ENCODE data around the gene PEX14. TPM values are rescaled to one million over a fixed set of nuclear protein-coding genes. Genes with fewer than 3 reads are reported as not detected.

Gene PEX14
- total RNA-seq, 3 donors from 2014 or later: 12.5 to 16.1 (median 14.8) TPM

DNA sequence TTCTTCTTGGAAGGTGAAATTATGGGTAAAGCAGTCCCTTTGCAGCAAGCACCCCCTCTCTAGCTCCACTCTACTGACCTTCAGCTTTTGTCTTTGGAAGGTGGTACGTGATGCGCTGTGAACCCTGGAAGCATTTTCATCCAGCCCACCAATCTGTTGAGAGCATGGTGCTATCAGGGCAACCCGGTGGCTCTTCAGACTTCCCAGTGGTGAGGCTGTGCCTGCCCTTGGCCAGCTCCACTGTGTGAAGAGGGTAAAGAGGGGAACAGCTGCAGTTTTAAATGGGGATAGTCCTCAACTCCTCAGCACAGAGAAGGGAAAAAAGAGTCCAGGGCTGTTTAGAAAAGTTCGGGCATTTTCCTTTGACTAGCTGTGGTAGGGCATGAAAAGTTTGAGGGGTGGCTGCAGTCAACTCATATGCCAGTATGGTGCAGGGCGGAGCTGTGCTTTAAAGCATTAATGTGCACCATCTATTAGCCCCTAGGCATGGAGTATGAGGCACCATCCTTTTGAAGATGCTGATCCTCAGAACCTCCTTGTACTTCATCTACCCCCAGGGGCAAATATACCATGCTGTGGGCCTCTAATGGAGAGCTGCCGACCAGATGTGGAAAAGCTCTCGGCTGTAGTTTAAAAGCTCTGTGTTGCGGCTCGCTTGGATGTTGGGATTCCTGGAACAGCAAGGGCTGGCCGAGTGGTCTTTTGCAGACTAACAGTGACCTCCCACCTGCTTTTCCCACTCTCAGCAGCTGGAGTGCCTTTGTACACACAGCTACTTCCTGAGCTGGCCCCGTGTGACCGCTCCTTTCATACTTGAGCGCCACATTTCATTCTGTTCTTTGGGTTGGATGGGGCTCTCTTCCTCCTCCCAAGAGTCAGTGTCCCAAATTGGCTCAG is 123.0 kb downstream of the PEX14 start:
- H3K9me3 ChIP-seq: no peaks in the 10 kb centered on the region

GRCh38 chr1:10598389-10598702 is 123.6 kb downstream of the PEX14 start:
- H3K4me3 ChIP-seq: no peak overlapping the region
- no peaks in the 10 kb centered on the region for H3K36me3 ChIP-seq
- peak in 1 of 2 donors; percentile 57 for DNase-seq (ENCODE audit: low spot score in 2 of 2)
- H3K27ac ChIP-seq: no peak overlapping the region
- H3K4me1 ChIP-seq: no peaks in the 10 kb centered on the region
- H3K9me3 ChIP-seq: no peaks in the 10 kb centered on the region
- TF ChIP-seq POLR2AphosphoS5 (IDR thresholded peaks at IDR 0.05) (no peak), POLR2A (IDR thresholded peaks at IDR 0.05) (no peak)
- TF ChIP-seq, protein P1, sequence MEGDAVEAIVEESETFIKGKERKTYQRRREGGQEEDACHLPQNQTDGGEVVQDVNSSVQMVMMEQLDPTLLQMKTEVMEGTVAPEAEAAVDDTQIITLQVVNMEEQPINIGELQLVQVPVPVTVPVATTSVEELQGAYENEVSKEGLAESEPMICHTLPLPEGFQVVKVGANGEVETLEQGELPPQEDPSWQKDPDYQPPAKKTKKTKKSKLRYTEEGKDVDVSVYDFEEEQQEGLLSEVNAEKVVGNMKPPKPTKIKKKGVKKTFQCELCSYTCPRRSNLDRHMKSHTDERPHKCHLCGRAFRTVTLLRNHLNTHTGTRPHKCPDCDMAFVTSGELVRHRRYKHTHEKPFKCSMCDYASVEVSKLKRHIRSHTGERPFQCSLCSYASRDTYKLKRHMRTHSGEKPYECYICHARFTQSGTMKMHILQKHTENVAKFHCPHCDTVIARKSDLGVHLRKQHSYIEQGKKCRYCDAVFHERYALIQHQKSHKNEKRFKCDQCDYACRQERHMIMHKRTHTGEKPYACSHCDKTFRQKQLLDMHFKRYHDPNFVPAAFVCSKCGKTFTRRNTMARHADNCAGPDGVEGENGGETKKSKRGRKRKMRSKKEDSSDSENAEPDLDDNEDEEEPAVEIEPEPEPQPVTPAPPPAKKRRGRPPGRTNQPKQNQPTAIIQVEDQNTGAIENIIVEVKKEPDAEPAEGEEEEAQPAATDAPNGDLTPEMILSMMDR (IDR thresholded peaks at IDR 0.05): no peak
- H3K27me3 ChIP-seq: no peaks in the 10 kb centered on the region
- intact Hi-C loops (cut with DNase I; ENCODE audit: low total_unique reads): no loop called here

More for the DNA sequence above, 123.0 kb downstream of the PEX14 start:
- no peaks in the 10 kb centered on the region for H3K4me1 ChIP-seq
- H3K27ac ChIP-seq: no peak overlapping the region
- no peaks in the 10 kb centered on the region for H3K27me3 ChIP-seq
- intact Hi-C loops (cut with DNase I; ENCODE audit: low total_unique reads): no loop called here
- H3K36me3 ChIP-seq: no peaks in the 10 kb centered on the region
- DNase-seq (ENCODE audit: low spot score in 2 of 2): peak in 1 of 2 donors; percentile 38
- H3K4me3 ChIP-seq: no peak overlapping the region
- TF ChIP-seq POLR2AphosphoS5 (IDR thresholded peaks at IDR 0.05): no peak
- TF ChIP-seq POLR2A (IDR thresholded peaks at IDR 0.05): no peak
- TF ChIP-seq, protein P1 (IDR thresholded peaks at IDR 0.05): no peak

DNA sequence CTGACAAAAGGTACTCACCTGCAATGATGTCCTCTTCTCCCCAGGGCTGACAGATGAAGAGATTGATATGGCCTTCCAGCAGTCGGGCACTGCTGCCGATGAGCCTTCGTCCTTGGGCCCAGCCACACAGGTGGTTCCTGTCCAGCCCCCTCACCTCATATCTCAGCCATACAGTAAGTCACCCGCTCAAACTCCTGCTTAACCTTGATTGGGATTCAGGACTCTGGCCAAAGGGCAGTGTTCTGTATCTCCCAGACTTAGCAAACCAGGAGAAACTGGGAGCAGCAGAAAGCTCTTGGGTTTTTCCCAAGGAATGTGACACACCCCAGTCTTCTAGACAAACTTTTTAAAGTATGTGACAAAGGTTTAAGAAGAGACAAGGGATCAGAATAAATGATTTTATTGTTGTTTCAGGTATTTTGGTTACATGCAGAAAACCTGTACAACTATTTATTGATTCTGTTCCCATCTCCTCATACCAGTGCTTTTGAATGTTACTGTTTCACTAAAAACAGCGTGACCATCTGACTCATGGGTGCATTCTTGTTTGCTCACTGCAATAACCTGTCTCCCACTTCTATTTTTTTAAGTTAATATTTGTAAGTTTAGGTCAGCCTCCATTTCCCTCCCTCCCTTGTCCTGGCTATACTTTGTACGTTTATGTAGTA is 124.6 kb downstream of the PEX14 start:
- Histone ChIP-seq H3K4me1 (no peaks in the 10 kb centered on the region), H3K9me3 (no peaks in the 10 kb centered on the region), H3K27ac (peak overlapping the region; percentile 35 to 45), H3K4me3 (no peak overlapping the region), H3K36me3 (no peaks in the 10 kb centered on the region), H3K27me3 (no peaks in the 10 kb centered on the region)
- intact Hi-C loops (cut with DNase I; ENCODE audit: low total_unique reads): no loop called here
- TF ChIP-seq POLR2AphosphoS5 (IDR thresholded peaks at IDR 0.05): no peak
- TF ChIP-seq, protein P1 (IDR thresholded peaks at IDR 0.05): no peak
- no peak for TF ChIP-seq POLR2A (IDR thresholded peaks at IDR 0.05)
- no peak for DNase-seq (ENCODE audit: low spot score in 2 of 2)

DNA sequence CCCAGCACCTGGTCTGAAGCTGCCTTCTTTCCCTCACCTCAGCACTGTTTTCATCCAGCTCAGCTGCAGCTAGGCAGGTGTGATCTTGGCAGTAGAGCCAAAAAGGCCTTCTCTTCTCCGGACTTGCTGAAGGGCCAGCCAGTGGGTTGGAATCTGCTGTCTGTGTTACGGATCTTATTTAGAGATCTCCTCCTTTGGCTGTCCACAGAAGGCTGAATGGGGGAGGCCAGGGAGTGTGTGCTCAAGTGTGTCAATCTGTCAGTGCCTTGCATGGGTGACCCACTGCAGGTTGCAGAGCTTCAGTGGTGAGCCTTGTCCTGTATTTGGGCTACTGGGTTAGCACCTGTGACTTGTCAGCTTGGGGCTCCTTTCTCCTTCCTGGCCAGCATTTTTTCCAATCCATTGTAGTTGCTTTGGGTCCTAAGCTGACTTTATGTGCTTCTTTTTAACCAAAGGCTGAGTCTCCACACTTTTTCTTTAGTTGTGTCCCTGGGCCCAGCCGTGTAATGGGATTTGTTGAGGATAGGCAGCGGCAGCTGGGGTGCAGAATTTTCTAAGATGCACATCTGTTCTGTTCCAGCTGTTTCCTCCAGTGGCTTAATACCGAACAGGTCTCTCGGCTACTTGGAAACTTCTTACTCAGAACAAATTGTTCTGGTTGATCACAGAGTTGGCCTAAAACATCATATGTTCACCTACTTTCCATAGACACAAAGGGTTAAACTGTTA is 126.8 kb downstream of the PEX14 start:
- Histone ChIP-seq H3K4me1 (no peaks in the 10 kb centered on the region), H3K9me3 (no peaks in the 10 kb centered on the region), H3K36me3 (no peaks in the 10 kb centered on the region), H3K27ac (no peak overlapping the region), H3K27me3 (no peaks in the 10 kb centered on the region), H3K4me3 (no peak overlapping the region)
- TF ChIP-seq POLR2AphosphoS5 (IDR thresholded peaks at IDR 0.05): no peak
- TF ChIP-seq POLR2A (IDR thresholded peaks at IDR 0.05): no peak
- TF ChIP-seq, protein P1 (IDR thresholded peaks at IDR 0.05): no peak
- DNase-seq (ENCODE audit: low spot score in 2 of 2): peak in 1 of 2 donors; percentile 31
- intact Hi-C loops (cut with DNase I; ENCODE audit: low total_unique reads): no loop called here

All from breast epithelium (tissue), 4 donors.